CD4-positive, alpha-beta T cell treated with Interleukin-21 for 1 hour (primary cell): ENCODE results near the gene KRTAP9-7.

Source experiments
- DNase-seq: peaks from one replicate; pipeline ENCODE4 v3.0.0-alpha.2; 2020

Gene KRTAP9-7

DNA sequence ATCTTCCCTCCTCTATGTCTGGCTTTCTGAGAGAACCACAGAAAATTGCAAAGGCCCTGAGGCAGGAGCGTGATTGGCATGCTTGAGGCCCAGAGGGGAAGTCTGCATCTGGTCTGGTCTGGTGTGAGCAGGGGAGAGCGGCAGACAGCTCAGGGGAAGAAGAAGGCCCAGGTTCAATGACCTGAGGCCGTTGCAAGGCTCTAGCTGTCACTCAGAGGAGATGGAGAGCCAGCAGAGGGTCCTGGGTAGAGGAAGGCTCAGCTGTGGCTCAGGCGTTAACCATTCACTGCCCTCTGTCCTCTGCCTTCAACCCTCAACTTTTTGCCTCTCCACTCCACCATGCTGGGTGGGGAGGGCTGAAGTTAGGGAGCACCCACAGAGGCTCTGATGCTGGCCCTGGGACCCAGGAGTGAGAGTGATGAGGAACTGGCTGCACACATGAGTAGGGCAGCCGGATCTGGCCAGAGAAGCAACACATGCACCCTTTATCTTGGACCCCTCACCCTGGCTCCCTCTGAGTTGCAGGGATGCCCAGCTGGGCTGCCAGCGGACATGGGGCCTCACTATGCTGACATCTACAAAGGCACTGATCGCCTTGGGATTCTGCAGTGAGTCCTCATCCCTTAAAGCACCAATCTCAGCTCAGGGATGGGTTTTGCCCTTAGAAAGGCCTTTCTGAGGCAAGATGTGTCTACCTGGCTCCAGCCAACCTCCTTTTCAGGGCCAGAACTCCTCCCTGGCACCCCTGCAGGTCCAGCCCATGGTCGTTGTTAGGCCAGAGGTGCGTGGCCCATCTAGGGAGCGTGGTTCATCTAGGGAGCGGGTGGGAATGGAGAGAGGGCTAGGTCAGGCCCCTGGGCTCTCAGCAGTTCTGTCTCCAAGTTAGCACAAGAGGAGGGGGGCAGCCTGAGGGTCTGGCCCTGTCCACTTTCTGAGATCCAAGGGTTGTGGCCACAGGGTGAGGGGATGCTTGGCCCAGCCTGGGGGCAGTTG, 47.7 kb downstream of the KRTAP9-7 start:
- no peak for DNase-seq

- peak; percentile 23 for DNase-seq
These were observed 48.9 kb downstream of the KRTAP9-7 start for GRCh38 chr17:41324180-41325075.

GRCh38 chr17:41325126-41325525, 49.6 kb downstream of the KRTAP9-7 start:
- no peak for DNase-seq

GRCh38 chr17:41325611-41326010, 50.1 kb downstream of the KRTAP9-7 start:
- DNase-seq, result no peak
